CD4-positive, alpha-beta T cell (primary cell): ENCODE results near the gene CDC14A. TPM values are rescaled to one million over a fixed set of nuclear protein-coding genes. Genes with fewer than 3 reads are reported as not detected.

Source experiments
- ATAC-seq: fragments of 200-7000 bp; cut with Tn5 transposase; one replicate; pipeline ENCODE4 v1.10.0; 2022; ENCODE audit warnings: mild to moderate bottlenecking; ENCODE audit not compliant: poor library complexity
- CTCF ChIA-PET: fragments of 350-600 bp; sonication (Branson Sonifier 250); formaldehyde crosslinking; loops from one replicate; lab custom pipeline; 2021; ENCODE audit warnings: antibody characterized with exemption, inconsistent platforms; lab: Charles Lee
- POLR2A ChIA-PET: fragments of 350-600 bp; sonication (Branson Sonifier 250); formaldehyde crosslinking; loops from one replicate; lab custom pipeline; 2021; ENCODE audit warnings: antibody characterized with exemption, inconsistent platforms; lab: Charles Lee
- DNase-seq, 14 experiments: peaks; one replicate each; pipeline ENCODE4 v3.0.0-alpha.2; 2013 to 2020; ENCODE audit warnings: mixed read lengths in 2 of 14
- H3K27ac ChIP-seq, 2 donors: one replicate each; pipeline versions ENCODE4 v1.5.1 to v1.7.0; 2013; ENCODE audit warnings: low read length in 2 of 2, low read depth in 1 of 2, mild to moderate bottlenecking in 1 of 2
- H3K27me3 ChIP-seq, 2 experiments: 1 replicate in 1 of 2; 2 replicates in 1 of 2; pipeline versions ENCODE4 v1.6.1 to v1.7.0; 2013; ENCODE audit warnings: low read length in 2 of 2, control low read depth in 1 of 2, mild to moderate bottlenecking in 1 of 2, moderate library complexity in 1 of 2; ENCODE audit not compliant: insufficient read depth in 2 of 2, control insufficient read depth in 1 of 2
- H3K36me3 ChIP-seq: one replicate; pipeline ENCODE4 v1.6.1; 2013; ENCODE audit warnings: low read length, control low read depth; ENCODE audit not compliant: insufficient read depth
- H3K4me1 ChIP-seq: one replicate; pipeline ENCODE4 v1.6.1; 2013; ENCODE audit warnings: low read length, control low read depth; ENCODE audit not compliant: insufficient read depth
- H3K4me3 ChIP-seq: one replicate; pipeline ENCODE4 v1.5.1; 2013; ENCODE audit warnings: mild to moderate bottlenecking, low read length, moderate library complexity
- H3K9me3 ChIP-seq, 2 experiments: 1 replicate in 1 of 2; 2 replicates in 1 of 2; pipeline versions ENCODE4 v1.6.1 to v1.7.0; 2013; ENCODE audit warnings: low read length in 2 of 2, mild to moderate bottlenecking in 2 of 2, control low read depth in 1 of 2, moderate library complexity in 1 of 2; ENCODE audit not compliant: control insufficient read depth in 1 of 2, insufficient read depth in 1 of 2
- H3K27ac Mint-ChIP-seq: one replicate; pipeline ENCODE4 v1.8.0; 2020; ENCODE audit warnings: mixed read lengths
- H3K27me3 Mint-ChIP-seq: one replicate; pipeline ENCODE4 v1.8.0; 2021; ENCODE audit warnings: mixed read lengths
- H3K36me3 Mint-ChIP-seq: one replicate; pipeline ENCODE4 v1.8.0; 2021; ENCODE audit warnings: low read depth, mixed read lengths
- H3K4me1 Mint-ChIP-seq: one replicate; pipeline ENCODE4 v1.8.0; 2021; ENCODE audit warnings: low read depth, mixed read lengths
- H3K4me3 Mint-ChIP-seq: one replicate; pipeline ENCODE4 v1.8.0; 2020; ENCODE audit warnings: mild to moderate bottlenecking, mixed read lengths
- H3K9me3 Mint-ChIP-seq: one replicate; pipeline ENCODE4 v1.8.0; 2020; ENCODE audit warnings: mixed read lengths
- intact Hi-C, 2 experiments: fragments of 100-400 bp; cut with DNase I in 1 of 2; cut with micrococcal nuclease in 1 of 2; formaldehyde crosslinking; loops; one replicate each; pipeline versions ENCODE4 v1.15.1 to v1.9.0; 2023 to 2025; cut with DNase I, micrococcal nuclease
- total RNA-seq, 174 experiments: library from RNA in 2 of 174; stranded (reverse) in 2 of 174; gene quantifications; one replicate each; pipeline ENCODE4 v1.2.3 and lab custom pipeline; 2021 to 2026
- TF ChIP-seq, protein P1 (sequence below): fragments of 200-600 bp; IDR thresholded peaks from one replicate; pipeline ENCODE4 v1.8.0; 2022; ENCODE audit warnings: antibody characterized with exemption, mild to moderate bottlenecking

Gene CDC14A
- total RNA-seq, 2 experiments from 2014 or later, result 174 to 182 TPM

DNA sequence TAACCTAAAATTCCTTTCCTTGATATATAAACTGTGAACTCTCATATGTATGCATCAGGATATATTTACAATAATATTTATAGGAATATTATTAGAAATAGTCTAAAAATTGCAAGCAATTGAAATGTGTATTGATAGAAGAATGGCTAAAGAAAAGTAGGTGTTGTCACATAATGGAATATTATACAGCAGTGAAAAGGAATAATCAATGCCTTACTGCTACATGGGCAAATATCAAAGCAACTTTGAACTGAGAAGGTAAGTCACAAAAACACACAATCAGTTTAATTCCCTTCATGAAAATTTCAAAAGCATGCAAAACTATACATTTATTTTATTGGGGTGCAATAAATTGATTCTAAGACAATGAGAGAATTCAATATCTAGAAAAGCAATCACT lies 35.7 kb upstream of the CDC14A start:
- ATAC-seq (no peak), DNase-seq (no peak)
- CTCF ChIA-PET, result no interaction called here
- POLR2A ChIA-PET, result no interaction called here
- no peaks in the 10 kb centered on the region for H3K4me1 ChIP-seq
- peaks cover 6% of the 10 kb centered on the region for H3K36me3 Mint-ChIP-seq
- no peak overlapping the region for H3K27ac ChIP-seq
- TF ChIP-seq, protein P1, sequence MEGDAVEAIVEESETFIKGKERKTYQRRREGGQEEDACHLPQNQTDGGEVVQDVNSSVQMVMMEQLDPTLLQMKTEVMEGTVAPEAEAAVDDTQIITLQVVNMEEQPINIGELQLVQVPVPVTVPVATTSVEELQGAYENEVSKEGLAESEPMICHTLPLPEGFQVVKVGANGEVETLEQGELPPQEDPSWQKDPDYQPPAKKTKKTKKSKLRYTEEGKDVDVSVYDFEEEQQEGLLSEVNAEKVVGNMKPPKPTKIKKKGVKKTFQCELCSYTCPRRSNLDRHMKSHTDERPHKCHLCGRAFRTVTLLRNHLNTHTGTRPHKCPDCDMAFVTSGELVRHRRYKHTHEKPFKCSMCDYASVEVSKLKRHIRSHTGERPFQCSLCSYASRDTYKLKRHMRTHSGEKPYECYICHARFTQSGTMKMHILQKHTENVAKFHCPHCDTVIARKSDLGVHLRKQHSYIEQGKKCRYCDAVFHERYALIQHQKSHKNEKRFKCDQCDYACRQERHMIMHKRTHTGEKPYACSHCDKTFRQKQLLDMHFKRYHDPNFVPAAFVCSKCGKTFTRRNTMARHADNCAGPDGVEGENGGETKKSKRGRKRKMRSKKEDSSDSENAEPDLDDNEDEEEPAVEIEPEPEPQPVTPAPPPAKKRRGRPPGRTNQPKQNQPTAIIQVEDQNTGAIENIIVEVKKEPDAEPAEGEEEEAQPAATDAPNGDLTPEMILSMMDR, result no peak
- H3K9me3 Mint-ChIP-seq, result peaks cover 19% of the 10 kb centered on the region
- no peak overlapping the region for H3K4me3 Mint-ChIP-seq
- no peaks in the 10 kb centered on the region for H3K27me3 ChIP-seq
- H3K27me3 Mint-ChIP-seq, result no peaks in the 10 kb centered on the region
- intact Hi-C loops, result no loop called here
- no peak overlapping the region for H3K27ac Mint-ChIP-seq
- H3K9me3 ChIP-seq, result peaks cover 18 to 19% of the 10 kb centered on the region in 2 experiments
- H3K4me3 ChIP-seq, result no peak overlapping the region
- H3K36me3 ChIP-seq, result no peaks in the 10 kb centered on the region
- no peaks in the 10 kb centered on the region for H3K4me1 Mint-ChIP-seq

GRCh38 chr1:100320311-100321099 lies 31.8 kb upstream of the CDC14A start:
- Histone ChIP-seq H3K9me3 (peaks cover 17 to 18% of the 10 kb centered on the region in 2 experiments), H3K27ac (no peak overlapping the region), H3K4me3 (no peak overlapping the region), H3K27me3 (no peaks in the 10 kb centered on the region), H3K4me1 (no peaks in the 10 kb centered on the region), H3K36me3 (no peaks in the 10 kb centered on the region)
- no peak overlapping the region for H3K4me3 Mint-ChIP-seq
- H3K27ac Mint-ChIP-seq, result no peak overlapping the region
- ATAC-seq, result no peak
- H3K27me3 Mint-ChIP-seq, result no peaks in the 10 kb centered on the region
- H3K36me3 Mint-ChIP-seq, result peaks cover 6% of the 10 kb centered on the region
- no peak for DNase-seq
- ChIA-PET POLR2A (no interaction called here), CTCF (no interaction called here)
- H3K4me1 Mint-ChIP-seq, result no peaks in the 10 kb centered on the region
- intact Hi-C loops, result no loop called here
- TF ChIP-seq, protein P1, result no peak
- H3K9me3 Mint-ChIP-seq, result peaks cover 19% of the 10 kb centered on the region

GRCh38 chr1:100321100-100321493 lies 31.2 kb upstream of the CDC14A start:
- H3K4me3 ChIP-seq, result no peak overlapping the region
- Mint-ChIP-seq H3K9me3 (peaks cover 19% of the 10 kb centered on the region), H3K27ac (no peak overlapping the region), H3K4me3 (no peak overlapping the region), H3K27me3 (no peaks in the 10 kb centered on the region), H3K4me1 (no peaks in the 10 kb centered on the region), H3K36me3 (peaks cover 6% of the 10 kb centered on the region)
- H3K4me1 ChIP-seq, result no peaks in the 10 kb centered on the region
- ChIA-PET POLR2A (no interaction called here), CTCF (interaction anchor here (0.8 kb wide), 1 partner anchor 30 kb away, joined by 3 read pairs; no protein-coding TSS in a partner anchor)
- peaks cover 12% of the 10 kb centered on the region in 2 experiments for H3K9me3 ChIP-seq
- H3K27me3 ChIP-seq, result no peaks in the 10 kb centered on the region
- ATAC-seq (no peak), DNase-seq (no peak)
- no peak overlapping the region for H3K27ac ChIP-seq
- intact Hi-C loops, result no loop called here
- no peaks in the 10 kb centered on the region for H3K36me3 ChIP-seq
- TF ChIP-seq, protein P1, result no peak
